Gastroesophageal sphincter (tissue), 4 donors: ENCODE results near the gene QKI. TPM values are rescaled to one million over a fixed set of nuclear protein-coding genes. Genes with fewer than 3 reads are reported as not detected.

Experiments
- ATAC-seq: fragments of 150-250 bp; one replicate; pipeline ENCODE4 v1.9.1; 2016; ENCODE audit warnings: mild to moderate bottlenecking, moderate library complexity
- H3K27ac ChIP-seq, 4 donors: fragments of 200-600 bp; sonication (generic) in 3 of 4; 1 replicate in 3 of 4; 2 replicates in 1 of 4; pipeline ENCODE4 v1.5.1; 2016 to 2019
- H3K27me3 ChIP-seq: fragments of 200-600 bp; sonication (generic); one replicate; pipeline ENCODE4 v1.5.1; 2019
- H3K36me3 ChIP-seq, 2 donors: fragments of 200-600 bp; sonication (generic); one replicate each; pipeline ENCODE4 v1.5.1; 2019; ENCODE audit warnings: control low read depth in 1 of 2
- H3K4me1 ChIP-seq, 3 donors: fragments of 200-600 bp; sonication (generic); 1 replicate in 2 of 3; 2 replicates in 1 of 3; pipeline ENCODE4 v1.5.1; 2016 to 2019; ENCODE audit warnings: control low read depth in 2 of 3
- H3K4me3 ChIP-seq, 2 donors: fragments of 200-600 bp; sonication (generic); one replicate each; pipeline ENCODE4 v1.5.1; 2019; ENCODE audit warnings: mild to moderate bottlenecking in 1 of 2, moderate library complexity in 1 of 2
- H3K9me3 ChIP-seq, 3 donors: fragments of 200-600 bp; sonication (generic); one replicate each; pipeline ENCODE4 v1.5.1; 2017 to 2019; ENCODE audit warnings: control low read depth in 2 of 3
- EP300 ChIP-seq: sonication (generic); formaldehyde crosslinking; IDR thresholded peaks from one replicate; pipeline ENCODE4 v1.6.1; 2017; ENCODE audit warnings: antibody characterized with exemption, mild to moderate bottlenecking
- POLR2A ChIP-seq, 2 donors: fragments of 450-650 bp; IDR thresholded peaks; one replicate each; pipeline ENCODE4 v1.6.1; 2017; ENCODE audit warnings: antibody characterized with exemption in 2 of 2, mild to moderate bottlenecking in 2 of 2, moderate library complexity in 1 of 2
- POLR2AphosphoS5 ChIP-seq: sonication (generic); formaldehyde crosslinking; IDR thresholded peaks from one replicate; pipeline ENCODE4 v1.6.1; 2017; ENCODE audit warnings: antibody characterized with exemption
- WGBS, 2 donors: methylation state at CpG; one replicate each; pipeline ENCODE4 v1.1.5; 2018; ENCODE audit warnings: low coverage in 1 of 2; 5-methylcytosine and 5-hydroxymethylcytosine counted together
- total RNA-seq, 4 donors: library from RNA; depleted of rRNA; stranded (reverse); fragments of >200 nt; gene quantifications; one replicate each; pipeline ENCODE4 v1.1.0, GENCODE V29; 2016
- TF ChIP-seq, protein P1 (sequence below), 4 experiments: fragments of 200-600 bp in 2 of 4; fragments of 450-650 bp in 2 of 4; sonication (generic) in 1 of 4; IDR thresholded peaks; one replicate each; pipeline ENCODE4 v1.5.1; 2017 to 2019; ENCODE audit warnings: antibody characterized with exemption in 4 of 4, mild to moderate bottlenecking in 2 of 4, moderate library complexity in 2 of 4

The QKI gene
- total RNA-seq, 4 donors from 2014 or later = 170 to 249 (median 227) TPM

DNA sequence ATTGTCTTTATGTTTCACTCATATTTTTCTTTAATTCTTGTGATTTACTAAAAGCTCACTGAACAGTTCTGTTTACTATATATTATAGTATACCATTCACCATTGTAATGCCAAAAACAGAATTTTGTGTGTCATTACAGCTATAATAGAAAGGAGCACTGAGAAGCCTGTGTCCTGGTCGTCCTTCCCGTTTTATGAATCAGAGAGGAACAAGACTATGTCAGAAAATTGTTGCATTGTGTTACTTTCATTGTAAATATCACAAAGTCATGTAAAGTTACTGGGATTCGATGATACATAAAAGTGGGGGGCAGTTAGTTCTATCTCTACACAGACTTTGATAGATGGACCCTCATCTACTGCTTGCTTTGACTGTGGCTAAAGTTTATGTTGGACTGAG, 145.1 kb downstream of the QKI start:
- H3K9me3 ChIP-seq = no peaks in the 10 kb centered on the region
- WGBS, 2 donors = 56 to 62% methylated on average over 3 of the region's 3 CpGs
- ATAC-seq = no peak

DNA sequence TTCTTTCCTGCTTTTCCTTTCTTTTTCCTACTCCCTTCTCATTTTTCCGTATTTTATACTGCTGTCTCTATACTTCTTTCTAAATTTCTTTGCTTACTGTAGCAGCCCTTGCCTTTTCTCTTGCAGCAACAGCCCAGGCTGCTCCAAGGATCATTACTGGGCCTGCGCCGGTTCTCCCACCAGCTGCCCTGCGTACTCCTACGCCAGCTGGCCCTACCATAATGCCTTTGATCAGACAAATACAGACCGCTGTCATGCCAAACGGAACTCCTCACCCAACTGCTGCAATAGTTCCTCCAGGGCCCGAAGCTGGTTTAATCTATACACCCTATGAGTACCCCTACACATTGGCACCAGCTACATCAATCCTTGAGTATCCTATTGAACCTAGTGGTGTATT, 148.8 kb downstream of the QKI start:
- H3K27ac ChIP-seq = no peak overlapping the region
- peaks cover 0 to 22% (median 0%) of the 10 kb centered on the region in 3 donors for H3K4me1 ChIP-seq
- no peak for ATAC-seq
- TF ChIP-seq EP300 (no peak), POLR2AphosphoS5 (no peak), POLR2A (IDR thresholded peaks at IDR 0.05) (no peak)
- TF ChIP-seq, protein P1, sequence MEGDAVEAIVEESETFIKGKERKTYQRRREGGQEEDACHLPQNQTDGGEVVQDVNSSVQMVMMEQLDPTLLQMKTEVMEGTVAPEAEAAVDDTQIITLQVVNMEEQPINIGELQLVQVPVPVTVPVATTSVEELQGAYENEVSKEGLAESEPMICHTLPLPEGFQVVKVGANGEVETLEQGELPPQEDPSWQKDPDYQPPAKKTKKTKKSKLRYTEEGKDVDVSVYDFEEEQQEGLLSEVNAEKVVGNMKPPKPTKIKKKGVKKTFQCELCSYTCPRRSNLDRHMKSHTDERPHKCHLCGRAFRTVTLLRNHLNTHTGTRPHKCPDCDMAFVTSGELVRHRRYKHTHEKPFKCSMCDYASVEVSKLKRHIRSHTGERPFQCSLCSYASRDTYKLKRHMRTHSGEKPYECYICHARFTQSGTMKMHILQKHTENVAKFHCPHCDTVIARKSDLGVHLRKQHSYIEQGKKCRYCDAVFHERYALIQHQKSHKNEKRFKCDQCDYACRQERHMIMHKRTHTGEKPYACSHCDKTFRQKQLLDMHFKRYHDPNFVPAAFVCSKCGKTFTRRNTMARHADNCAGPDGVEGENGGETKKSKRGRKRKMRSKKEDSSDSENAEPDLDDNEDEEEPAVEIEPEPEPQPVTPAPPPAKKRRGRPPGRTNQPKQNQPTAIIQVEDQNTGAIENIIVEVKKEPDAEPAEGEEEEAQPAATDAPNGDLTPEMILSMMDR (IDR thresholded peaks at IDR 0.05) = no peak
- peaks cover 0 to 54% of the 10 kb centered on the region in 2 donors for H3K36me3 ChIP-seq
- H3K9me3 ChIP-seq = no peaks in the 10 kb centered on the region
- H3K4me3 ChIP-seq = no peak overlapping the region
- WGBS, 2 donors = 78 to 89% methylated on average over 7 to 8 of the region's 8 CpGs
- H3K27me3 ChIP-seq = no peaks in the 10 kb centered on the region

More for the DNA sequence above, 145.1 kb downstream of the QKI start:
- Histone ChIP-seq H3K4me3 (no peak overlapping the region), H3K36me3 (peaks cover 0 to 33% of the 10 kb centered on the region in 2 donors), H3K4me1 (peaks cover 0 to 13% (median 0%) of the 10 kb centered on the region in 3 donors), H3K27ac (no peak overlapping the region), H3K27me3 (no peaks in the 10 kb centered on the region)
- TF ChIP-seq, protein P1 (IDR thresholded peaks at IDR 0.05) = no peak
- no peak for TF ChIP-seq POLR2A (IDR thresholded peaks at IDR 0.05)
- no peak for TF ChIP-seq EP300
- no peak for TF ChIP-seq POLR2AphosphoS5

DNA sequence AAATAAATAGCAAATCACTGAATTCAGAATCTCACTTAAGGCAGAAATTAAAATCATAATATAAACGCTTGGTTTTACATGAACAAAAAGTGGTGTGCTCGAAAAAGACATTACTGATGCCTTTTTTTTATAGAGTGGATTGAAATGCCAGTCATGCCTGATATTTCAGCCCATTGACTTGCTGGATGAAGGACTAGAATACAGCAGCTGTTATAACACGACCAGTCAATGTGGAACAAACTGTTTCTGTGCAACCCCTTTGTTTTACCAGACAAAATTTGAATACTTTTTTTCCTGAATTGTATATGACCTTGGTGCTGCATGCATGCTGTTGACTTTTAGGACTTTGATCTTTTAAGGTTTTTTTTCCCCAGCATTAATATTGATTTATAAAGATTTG, 150.0 kb downstream of the QKI start:
- 72 to 75% methylated on average over 3 of the region's 3 CpGs for WGBS, 2 donors
- TF ChIP-seq, protein P1 (IDR thresholded peaks at IDR 0.05) = no peak
- no peak for TF ChIP-seq POLR2AphosphoS5
- TF ChIP-seq EP300 = no peak
- TF ChIP-seq POLR2A (IDR thresholded peaks at IDR 0.05) = no peak
- Histone ChIP-seq H3K27ac (no peak overlapping the region), H3K4me3 (no peak overlapping the region), H3K27me3 (no peaks in the 10 kb centered on the region), H3K36me3 (peaks cover 0 to 46% of the 10 kb centered on the region in 2 donors), H3K4me1 (peaks cover 0 to 22% (median 0%) of the 10 kb centered on the region in 3 donors), H3K9me3 (no peaks in the 10 kb centered on the region)
- no peak for ATAC-seq

DNA sequence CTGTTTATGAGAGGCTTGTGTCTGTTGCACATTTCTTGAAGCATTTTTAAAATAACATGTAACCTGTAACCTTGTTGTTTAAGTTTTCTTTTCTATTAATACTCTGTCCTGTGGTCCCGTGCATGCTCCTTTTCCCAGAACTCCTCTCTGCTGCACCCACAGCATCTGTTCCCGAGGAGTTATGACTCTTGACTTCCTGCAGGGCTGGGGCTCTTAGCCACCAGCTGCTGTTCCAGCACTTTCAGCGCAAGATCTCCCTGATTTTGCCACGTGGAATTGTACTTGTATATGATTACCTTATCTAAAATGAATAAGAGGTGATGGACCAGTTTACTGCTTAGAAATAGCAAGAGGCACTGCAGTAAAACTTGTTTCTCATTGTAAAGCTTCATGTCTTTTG, 150.6 kb downstream of the QKI start:
- no peak for ATAC-seq
- H3K27me3 ChIP-seq = no peaks in the 10 kb centered on the region
- no peaks in the 10 kb centered on the region for H3K9me3 ChIP-seq
- H3K4me1 ChIP-seq = peaks cover 0 to 22% (median 0%) of the 10 kb centered on the region in 3 donors
- H3K4me3 ChIP-seq = no peak overlapping the region
- TF ChIP-seq, protein P1 (IDR thresholded peaks at IDR 0.05) = no peak
- TF ChIP-seq POLR2A (IDR thresholded peaks at IDR 0.05) = no peak
- no peak for TF ChIP-seq POLR2AphosphoS5
- WGBS, 2 donors = 29 to 48% methylated on average over 4 of the region's 4 CpGs
- H3K27ac ChIP-seq = no peak overlapping the region
- H3K36me3 ChIP-seq = peaks cover 0 to 46% of the 10 kb centered on the region in 2 donors

DNA sequence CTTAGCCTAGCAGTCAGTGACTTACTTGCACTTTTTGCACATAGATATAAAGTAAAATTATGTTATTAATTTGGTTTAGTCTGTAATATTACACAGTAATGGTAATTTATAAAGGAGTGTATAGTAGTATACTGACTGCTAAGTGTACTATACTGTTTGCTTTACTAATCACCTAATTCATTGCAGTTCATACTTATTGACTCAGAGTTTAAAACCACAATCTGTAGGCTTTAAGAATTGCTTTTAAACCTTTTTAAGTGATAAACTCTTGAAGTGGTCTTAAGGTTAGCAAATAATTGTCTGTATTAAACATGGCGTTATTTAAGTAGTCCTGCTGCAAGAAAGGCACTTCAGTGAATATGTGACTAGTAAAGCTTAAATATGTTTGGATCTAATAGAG, 151.5 kb downstream of the QKI start:
- Histone ChIP-seq H3K27ac (no peak overlapping the region), H3K4me1 (peaks cover 0 to 21% (median 0%) of the 10 kb centered on the region in 3 donors), H3K36me3 (peaks cover 0 to 53% of the 10 kb centered on the region in 2 donors), H3K9me3 (no peaks in the 10 kb centered on the region), H3K27me3 (no peaks in the 10 kb centered on the region), H3K4me3 (no peak overlapping the region)
- no peak for ATAC-seq
- TF ChIP-seq EP300 = no peak
- no peak for TF ChIP-seq POLR2A (IDR thresholded peaks at IDR 0.05)
- no peak for TF ChIP-seq POLR2AphosphoS5
- TF ChIP-seq, protein P1 (IDR thresholded peaks at IDR 0.05) = no peak
- 89 to 100% methylated on average over 1 of the region's 1 CpG for WGBS, 2 donors
